HG02678 (cell line): ENCODE measurements around the gene OR4F6.
"Not testable (repeated sequence)": the region's sequence is repeated elsewhere in the genome, so short reads cannot be mapped to it uniquely, and the experiment has no call there.

Experiments used
- ATAC-seq: cut with Tn5 transposase; IDR thresholded peaks from one replicate; pipeline ENCODE4 v1.9.1; 2021; ENCODE audit warnings: mild to moderate bottlenecking, moderate library complexity; ENCODE audit not compliant: unreplicated experiment

Gene OR4F6

GRCh38 chr15:101803209-101803608, at the start of gene OR4F6:
OR4F6 (plus strand) TSS chr15:101803509; CDS start chr15:101805720, 2,211 bp downstream.
- ATAC-seq: no peak

GRCh38 chr15:101764669-101765339, 38.5 kb upstream of the OR4F6 start:
- not testable (repeated sequence) for ATAC-seq

GRCh38 chr15:101765340-101765671, 38.0 kb upstream of the OR4F6 start:
- not testable (repeated sequence) for ATAC-seq

- ATAC-seq: no peak
Measured at GRCh38 chr15:101765772-101766456, 37.4 kb upstream of the OR4F6 start.

- not testable (repeated sequence) for ATAC-seq
Measured at GRCh38 chr15:101767083-101767640, 36.1 kb upstream of the OR4F6 start.

GRCh38 chr15:101772921-101773320, 30.4 kb upstream of the OR4F6 start:
- ATAC-seq: no peak

GRCh38 chr15:101773496-101774100, 29.7 kb upstream of the OR4F6 start:
- no peak for ATAC-seq

- no peak for ATAC-seq
Measured at GRCh38 chr15:101775136-101775535, 28.2 kb upstream of the OR4F6 start.

GRCh38 chr15:101778576-101778975, 24.7 kb upstream of the OR4F6 start:
- not testable (repeated sequence) for ATAC-seq

- not testable (repeated sequence) for ATAC-seq
Measured at GRCh38 chr15:101780225-101780624, 23.1 kb upstream of the OR4F6 start.

- ATAC-seq: no peak
Measured at GRCh38 chr15:101781928-101782327, 21.4 kb upstream of the OR4F6 start.

- ATAC-seq: no peak
Measured at GRCh38 chr15:101784644-101785043, 18.7 kb upstream of the OR4F6 start.

- not testable (repeated sequence) for ATAC-seq
Measured at GRCh38 chr15:101786422-101786821, 16.9 kb upstream of the OR4F6 start.

- ATAC-seq: not testable (repeated sequence)
Measured at GRCh38 chr15:101788001-101788400, 15.3 kb upstream of the OR4F6 start.

GRCh38 chr15:101788503-101789269, 14.6 kb upstream of the OR4F6 start:
- ATAC-seq: not testable (repeated sequence)

GRCh38 chr15:101790748-101791147, 12.6 kb upstream of the OR4F6 start:
- not testable (repeated sequence) for ATAC-seq

- ATAC-seq: not testable (repeated sequence)
Measured at GRCh38 chr15:101793981-101794380, 9.3 kb upstream of the OR4F6 start.

- no peak for ATAC-seq
Measured at GRCh38 chr15:101795455-101795854, 7.9 kb upstream of the OR4F6 start.

GRCh38 chr15:101799665-101800064, 3.6 kb upstream of the OR4F6 start:
- ATAC-seq: no peak

GRCh38 chr15:101801048-101801447, 2.3 kb upstream of the OR4F6 start:
- no peak for ATAC-seq

- no peak for ATAC-seq
Measured at GRCh38 chr15:101803676-101804075, 367 bp downstream of the OR4F6 start.
